ENCODE results near the gene LGALS8.
"Not testable (repeated sequence)": the region's sequence is repeated elsewhere in the genome, so short reads cannot be mapped to it uniquely, and the experiment has no call there.

Gene LGALS8

DNA sequence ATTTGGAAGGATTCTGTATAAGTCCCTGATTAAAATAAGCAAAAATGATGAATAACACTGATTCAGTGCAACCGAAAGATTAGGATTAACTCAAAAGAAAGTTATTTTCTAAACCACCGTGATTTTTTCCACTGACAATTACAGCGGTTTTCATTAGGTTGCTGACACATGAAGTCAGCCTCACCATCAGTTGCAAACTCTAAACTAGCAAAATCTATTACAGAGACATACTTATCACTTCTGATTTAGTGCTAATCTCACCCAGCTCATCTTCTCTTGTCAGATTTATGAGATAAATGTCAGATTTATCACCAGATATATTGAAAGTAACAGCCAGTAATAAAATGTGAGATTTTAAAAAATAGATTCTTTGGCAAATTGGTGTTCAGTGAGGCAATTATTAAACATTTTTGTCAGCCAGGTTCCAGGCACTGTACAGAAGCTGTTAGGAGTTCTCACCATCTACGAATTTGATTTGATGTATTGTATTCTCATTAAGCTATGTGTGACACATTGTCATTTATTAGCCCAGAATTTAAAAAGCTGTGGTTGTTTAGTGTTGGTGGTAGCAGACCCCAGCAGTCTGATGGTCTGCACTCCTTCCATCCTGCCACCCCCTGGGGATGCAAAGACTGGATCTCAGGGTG, 37.3 kb upstream of the LGALS8 start:
- Histone ChIP-seq H3K27me3 (ENCODE audit: control insufficient read depth in 3 of 3, insufficient read depth in 3 of 3, low read depth in 1 of 3, low read length in 3 of 3) (no peaks in the 10 kb centered on the region), H2AK5ac (ENCODE audit: low read depth, low read length) (no peak overlapping the region), H3K4ac (ENCODE audit: low read length) (no peak overlapping the region), H3K4me1 (ENCODE audit: control insufficient read depth in 2 of 2, insufficient read depth in 1 of 2, low read depth in 1 of 2, low read length in 2 of 2) (peaks cover 0 to 2% of the 10 kb centered on the region in 2 donors), H3K14ac (ENCODE audit: low read length) (no peak overlapping the region), H3K9me3 (replicated peaks in 1 of 2; ENCODE audit: control insufficient read depth in 2 of 2, insufficient read depth in 1 of 2, low read depth in 1 of 2, low read length in 2 of 2) (no peaks in the 10 kb centered on the region), H3K18ac (ENCODE audit: low read length) (peak overlapping the region; percentile 65), H2BK120ac (ENCODE audit: low read depth, low read length) (no peak overlapping the region), H3K9ac (ENCODE audit: low read depth, low read length, poor library complexity) (no peak overlapping the region), H2BK5ac (ENCODE audit: low read length) (no peak overlapping the region), H2BK12ac (ENCODE audit: low read length) (no peak overlapping the region), H3K27ac (replicated peaks; ENCODE audit: low read length) (no peak overlapping the region), H3K23ac (ENCODE audit: low read depth, low read length, poor library complexity) (peak overlapping the region; percentile 92), H4K8ac (ENCODE audit: low read depth, low read length) (no peak overlapping the region), H2BK15ac (ENCODE audit: low read length) (no peak overlapping the region), H3K4me3 (ENCODE audit: low read length in 2 of 2) (no peak overlapping the region), H3K4me2 (ENCODE audit: insufficient read depth, low read length, poor library complexity, severe bottlenecking) (no peak overlapping the region), H3K79me1 (ENCODE audit: low read depth, low read length) (no peaks in the 10 kb centered on the region), H2AFZ (ENCODE audit: low read length) (no peak overlapping the region), H3K36me3 (replicated peaks in 1 of 2; ENCODE audit: control insufficient read depth in 2 of 2, insufficient read depth in 2 of 2, low read length in 2 of 2) (no peaks in the 10 kb centered on the region), H4K91ac (ENCODE audit: low read depth, low read length, poor library complexity) (no peak overlapping the region)
- WGBS, 2 donors (ENCODE audit: extremely low coverage in 2 of 2, insufficient read length in 2 of 2, insufficient replicate concordance in 1 of 2), result no CpG with 5 or more reads among the region's 4 CpGs
- no peak for DNase-seq (ENCODE audit: low spot score)

DNA sequence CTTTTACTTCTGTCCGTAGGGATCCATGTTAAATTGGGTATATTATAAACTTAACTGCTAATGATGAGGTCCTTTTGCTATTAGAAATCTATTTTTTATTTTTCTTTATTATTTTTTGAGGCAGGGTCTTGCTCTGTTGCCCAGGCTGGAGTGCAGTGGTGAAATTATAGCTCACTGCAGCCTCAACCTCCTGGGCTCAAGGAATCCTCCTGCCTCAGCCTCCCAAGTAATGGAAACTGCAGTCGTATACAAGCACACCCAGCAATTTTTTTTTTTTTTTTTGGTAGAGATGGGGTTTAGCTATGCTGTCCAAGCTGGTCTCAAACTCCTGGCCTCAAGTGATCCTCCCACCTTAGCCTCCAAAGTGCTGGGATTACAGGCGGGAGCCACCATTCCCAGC, 34.6 kb upstream of the LGALS8 start:
- H3K14ac ChIP-seq (ENCODE audit: low read length); H3K4me2 ChIP-seq (ENCODE audit: insufficient read depth, low read length, poor library complexity, severe bottlenecking); H3K36me3 ChIP-seq (replicated peaks in 1 of 2; ENCODE audit: control insufficient read depth in 2 of 2, insufficient read depth in 2 of 2, low read length in 2 of 2); H3K27ac ChIP-seq (replicated peaks; ENCODE audit: low read length); H2BK15ac ChIP-seq (ENCODE audit: low read length); H3K9me3 ChIP-seq (replicated peaks in 1 of 2; ENCODE audit: control insufficient read depth in 2 of 2, insufficient read depth in 1 of 2, low read depth in 1 of 2, low read length in 2 of 2); H4K91ac ChIP-seq (ENCODE audit: low read depth, low read length, poor library complexity); H2BK120ac ChIP-seq (ENCODE audit: low read depth, low read length); H2AFZ ChIP-seq (ENCODE audit: low read length); H3K79me1 ChIP-seq (ENCODE audit: low read depth, low read length); H4K8ac ChIP-seq (ENCODE audit: low read depth, low read length); H3K4me1 ChIP-seq (ENCODE audit: control insufficient read depth in 2 of 2, insufficient read depth in 1 of 2, low read depth in 1 of 2, low read length in 2 of 2); H2BK5ac ChIP-seq (ENCODE audit: low read length); H2BK12ac ChIP-seq (ENCODE audit: low read length); H3K23ac ChIP-seq (ENCODE audit: low read depth, low read length, poor library complexity); DNase-seq (ENCODE audit: low spot score); H3K18ac ChIP-seq (ENCODE audit: low read length); H3K27me3 ChIP-seq (ENCODE audit: control insufficient read depth in 3 of 3, insufficient read depth in 3 of 3, low read depth in 1 of 3, low read length in 3 of 3); H3K4ac ChIP-seq (ENCODE audit: low read length); H2AK5ac ChIP-seq (ENCODE audit: low read depth, low read length); H3K4me3 ChIP-seq (ENCODE audit: low read length in 2 of 2); H3K9ac ChIP-seq (ENCODE audit: low read depth, low read length, poor library complexity): not testable (repeated sequence)
- no CpG with 5 or more reads among the region's 3 CpGs for WGBS, 2 donors (ENCODE audit: extremely low coverage in 2 of 2, insufficient read length in 2 of 2, insufficient replicate concordance in 1 of 2)

DNA sequence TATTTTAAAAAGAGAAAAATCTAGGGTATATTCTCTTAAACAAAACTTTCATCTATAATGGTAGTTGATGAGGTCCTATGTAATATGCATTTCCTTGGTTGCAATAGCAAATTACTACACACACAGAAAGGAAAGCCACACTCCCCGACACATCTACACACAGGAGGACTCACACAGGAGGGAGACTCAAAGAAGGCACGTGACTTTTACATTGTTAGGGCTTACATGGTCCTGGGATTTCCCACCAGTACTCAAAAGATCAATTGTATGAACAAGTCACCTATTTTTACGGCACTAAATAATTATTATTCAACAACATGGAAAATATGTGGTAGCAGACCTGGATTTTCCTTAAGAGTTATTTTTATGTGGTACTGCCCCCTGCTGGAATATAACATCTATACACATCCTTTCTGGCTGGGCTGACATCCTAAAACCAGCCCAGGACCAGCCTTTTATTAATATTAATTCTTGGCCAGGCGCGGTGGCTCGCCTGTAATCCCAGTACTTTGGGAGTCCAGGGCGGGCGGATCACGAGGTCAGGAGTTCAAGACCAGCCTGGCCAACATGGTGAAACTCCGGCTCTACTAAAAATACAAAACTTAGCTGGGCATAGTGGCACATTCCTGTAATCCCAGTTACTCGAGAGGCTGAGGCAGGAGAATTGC, 33.9 kb upstream of the LGALS8 start:
- no peak overlapping the region for H2BK12ac ChIP-seq (ENCODE audit: low read length)
- H3K27ac ChIP-seq (replicated peaks; ENCODE audit: low read length), result no peak overlapping the region
- no peak overlapping the region for H2BK120ac ChIP-seq (ENCODE audit: low read depth, low read length)
- H4K91ac ChIP-seq (ENCODE audit: low read depth, low read length, poor library complexity), result no peak overlapping the region
- H3K36me3 ChIP-seq (replicated peaks in 1 of 2; ENCODE audit: control insufficient read depth in 2 of 2, insufficient read depth in 2 of 2, low read length in 2 of 2), result no peaks in the 10 kb centered on the region
- no peak overlapping the region for H2AFZ ChIP-seq (ENCODE audit: low read length)
- no peak overlapping the region for H3K9ac ChIP-seq (ENCODE audit: low read depth, low read length, poor library complexity)
- H2BK15ac ChIP-seq (ENCODE audit: low read length), result no peak overlapping the region
- no peak overlapping the region for H3K4me3 ChIP-seq (ENCODE audit: low read length in 2 of 2)
- no CpG with 5 or more reads among the region's 11 CpGs for WGBS, 2 donors (ENCODE audit: extremely low coverage in 2 of 2, insufficient read length in 2 of 2, insufficient replicate concordance in 1 of 2)
- H3K79me1 ChIP-seq (ENCODE audit: low read depth, low read length), result no peaks in the 10 kb centered on the region
- H3K23ac ChIP-seq (ENCODE audit: low read depth, low read length, poor library complexity), result no peak overlapping the region
- no peaks in the 10 kb centered on the region for H3K9me3 ChIP-seq (replicated peaks in 1 of 2; ENCODE audit: control insufficient read depth in 2 of 2, insufficient read depth in 1 of 2, low read depth in 1 of 2, low read length in 2 of 2)
- no peak overlapping the region for H2BK5ac ChIP-seq (ENCODE audit: low read length)
- H3K4me1 ChIP-seq (ENCODE audit: control insufficient read depth in 2 of 2, insufficient read depth in 1 of 2, low read depth in 1 of 2, low read length in 2 of 2), result peaks cover 0 to 6% of the 10 kb centered on the region in 2 donors
- H3K4me2 ChIP-seq (ENCODE audit: insufficient read depth, low read length, poor library complexity, severe bottlenecking), result no peak overlapping the region
- no peak overlapping the region for H4K8ac ChIP-seq (ENCODE audit: low read depth, low read length)
- DNase-seq (ENCODE audit: low spot score), result peak; percentile 51
- H3K4ac ChIP-seq (ENCODE audit: low read length), result no peak overlapping the region
- no peak overlapping the region for H3K18ac ChIP-seq (ENCODE audit: low read length)
- H2AK5ac ChIP-seq (ENCODE audit: low read depth, low read length), result no peak overlapping the region
- no peak overlapping the region for H3K14ac ChIP-seq (ENCODE audit: low read length)
- H3K27me3 ChIP-seq (ENCODE audit: control insufficient read depth in 3 of 3, insufficient read depth in 3 of 3, low read depth in 1 of 3, low read length in 3 of 3), result no peaks in the 10 kb centered on the region

DNA sequence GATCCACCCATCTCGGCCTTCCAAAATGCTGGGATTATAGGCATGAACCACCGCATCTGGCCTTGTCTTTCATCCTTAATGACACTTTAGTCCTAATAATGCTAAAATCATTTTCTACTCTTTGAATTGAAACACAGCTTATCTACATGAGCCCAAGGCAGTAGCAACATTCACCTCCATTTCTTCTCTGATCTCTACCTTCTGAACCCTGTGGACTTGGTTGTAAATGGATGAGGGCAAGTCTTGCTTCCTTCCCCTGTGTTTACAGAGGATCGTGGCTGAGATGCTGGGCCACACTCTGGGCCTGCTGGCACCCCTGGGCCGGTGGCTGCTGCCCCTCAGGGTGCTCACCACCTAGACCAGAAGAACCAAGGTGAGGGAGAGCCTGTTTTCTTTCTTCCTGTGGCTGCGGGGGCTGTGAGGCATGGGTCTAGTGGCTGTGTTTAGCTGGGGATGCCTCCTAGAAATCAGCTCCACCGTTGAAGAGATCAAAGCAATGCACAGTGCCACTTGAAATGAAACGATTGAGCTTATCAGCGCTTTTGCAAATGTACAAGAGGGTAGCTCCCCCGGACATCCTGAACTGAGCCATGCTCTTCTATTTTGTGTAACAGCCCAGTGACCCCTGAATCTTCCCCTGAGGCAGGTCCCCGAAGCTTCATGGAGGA, 32.2 kb upstream of the LGALS8 start:
- no peak for DNase-seq (ENCODE audit: low spot score)
- no CpG with 5 or more reads among the region's 10 CpGs for WGBS, 2 donors (ENCODE audit: extremely low coverage in 2 of 2, insufficient read length in 2 of 2, insufficient replicate concordance in 1 of 2)
- Histone ChIP-seq H3K4ac (ENCODE audit: low read length) (no peak overlapping the region), H3K23ac (ENCODE audit: low read depth, low read length, poor library complexity) (no peak overlapping the region), H3K9ac (ENCODE audit: low read depth, low read length, poor library complexity) (no peak overlapping the region), H2BK5ac (ENCODE audit: low read length) (no peak overlapping the region), H2AFZ (ENCODE audit: low read length) (no peak overlapping the region), H3K36me3 (replicated peaks in 1 of 2; ENCODE audit: control insufficient read depth in 2 of 2, insufficient read depth in 2 of 2, low read length in 2 of 2) (no peaks in the 10 kb centered on the region), H3K18ac (ENCODE audit: low read length) (no peak overlapping the region), H2AK5ac (ENCODE audit: low read depth, low read length) (peak overlapping the region; percentile 8), H3K4me3 (ENCODE audit: low read length in 2 of 2) (no peak overlapping the region), H3K27me3 (ENCODE audit: control insufficient read depth in 3 of 3, insufficient read depth in 3 of 3, low read depth in 1 of 3, low read length in 3 of 3) (no peaks in the 10 kb centered on the region), H3K27ac (replicated peaks; ENCODE audit: low read length) (no peak overlapping the region), H3K14ac (ENCODE audit: low read length) (peak overlapping the region; percentile 25), H3K4me1 (ENCODE audit: control insufficient read depth in 2 of 2, insufficient read depth in 1 of 2, low read depth in 1 of 2, low read length in 2 of 2) (peaks cover 0 to 9% of the 10 kb centered on the region in 2 donors), H3K9me3 (replicated peaks in 1 of 2; ENCODE audit: control insufficient read depth in 2 of 2, insufficient read depth in 1 of 2, low read depth in 1 of 2, low read length in 2 of 2) (no peaks in the 10 kb centered on the region), H3K4me2 (ENCODE audit: insufficient read depth, low read length, poor library complexity, severe bottlenecking) (no peak overlapping the region), H3K79me1 (ENCODE audit: low read depth, low read length) (no peaks in the 10 kb centered on the region), H4K8ac (ENCODE audit: low read depth, low read length) (no peak overlapping the region), H2BK12ac (ENCODE audit: low read length) (no peak overlapping the region), H4K91ac (ENCODE audit: low read depth, low read length, poor library complexity) (no peak overlapping the region), H2BK120ac (ENCODE audit: low read depth, low read length) (no peak overlapping the region), H2BK15ac (ENCODE audit: low read length) (peak overlapping the region; percentile 10)
